Osteoblast (primary cell): ENCODE measurements around the gene AIRE. TPM values are rescaled to one million over a fixed set of nuclear protein-coding genes. Genes with fewer than 3 reads are reported as not detected.

Experiments
- DNase-seq: peaks from one replicate; pipeline ENCODE4 v3.0.0; 2011; ENCODE audit warnings: low spot score, mixed read lengths; ENCODE audit not compliant: insufficient read length; ENCODE audit errors: missing footprints
- H2AFZ ChIP-seq: 2 replicates; pipeline ENCODE4 v1.6.0; 2011; ENCODE audit warnings: mild to moderate bottlenecking, low read length
- H3K27ac ChIP-seq: 2 replicates; pipeline ENCODE4 v1.5.1; 2011; ENCODE audit warnings: mild to moderate bottlenecking, low read depth, low read length, moderate library complexity
- H3K27me3 ChIP-seq: 2 replicates; pipeline ENCODE4 v1.6.0; 2012; ENCODE audit warnings: mild to moderate bottlenecking, control low read depth, inconsistent platforms, low read length, moderate library complexity; ENCODE audit not compliant: insufficient read depth
- H3K36me3 ChIP-seq: 2 replicates; pipeline ENCODE4 v1.5.1; 2011; ENCODE audit warnings: mild to moderate bottlenecking, low read length, control low read depth, moderate library complexity; ENCODE audit not compliant: insufficient read depth
- H3K4me1 ChIP-seq: 2 replicates; pipeline ENCODE4 v1.5.1; 2011; ENCODE audit warnings: mild to moderate bottlenecking, low read length, control low read depth, moderate library complexity; ENCODE audit not compliant: insufficient read depth
- H3K4me2 ChIP-seq: 2 replicates; pipeline ENCODE4 v1.6.0; 2011; ENCODE audit warnings: mild to moderate bottlenecking, low read length; ENCODE audit not compliant: insufficient read depth
- H3K4me3 ChIP-seq: fragments of 200-600 bp; sonication (generic); 3 replicates; pipeline ENCODE4 v1.5.1; 2012; ENCODE audit warnings: mild to moderate bottlenecking, low read length, inconsistent platforms; ENCODE audit not compliant: insufficient read depth
- H3K79me2 ChIP-seq: 2 replicates; pipeline ENCODE4 v1.6.0; 2012; ENCODE audit warnings: mild to moderate bottlenecking, low read length, control low read depth, inconsistent platforms; ENCODE audit not compliant: insufficient read depth
- H3K9me3 ChIP-seq: 2 replicates; pipeline ENCODE4 v1.5.1; 2011; ENCODE audit warnings: low read depth, low read length, control low read depth
- H4K20me1 ChIP-seq: 2 replicates; pipeline ENCODE4 v1.6.0; 2012; ENCODE audit warnings: mild to moderate bottlenecking, low read length, control low read depth; ENCODE audit not compliant: insufficient read depth
- total RNA-seq: library from RNA; depleted of rRNA; stranded (reverse); fragments of >200 nt; gene quantifications from 2 replicates; pipeline ENCODE4 v1.2.3, GENCODE V29; 2012
- TF ChIP-seq, protein P1 (sequence below): IDR thresholded peaks from 2 replicates; pipeline ENCODE4 v1.5.1; 2011; ENCODE audit warnings: mild to moderate bottlenecking, low read depth, low read length, moderate library complexity; ENCODE audit errors: extremely low read depth

Gene AIRE
- total RNA-seq, 1 donor = not detected

DNA sequence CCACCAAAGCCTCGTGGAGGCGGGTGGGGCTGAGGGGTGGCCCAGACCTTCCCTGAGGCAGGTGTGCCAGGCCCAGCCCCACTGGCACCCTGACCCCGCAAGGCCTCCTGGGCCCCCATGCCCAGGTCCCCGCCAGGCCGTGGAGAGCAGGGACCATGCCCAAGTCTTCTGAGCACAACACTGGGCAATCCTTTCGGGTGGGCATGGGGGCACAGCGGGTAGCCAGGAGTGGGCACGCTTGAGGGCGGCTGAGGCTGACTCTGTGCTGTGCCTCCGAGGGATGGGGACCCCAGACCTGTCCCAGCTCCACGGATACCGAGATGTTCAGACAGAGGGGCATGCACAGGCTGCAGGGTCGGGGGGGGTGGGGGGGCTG, 40.6 kb downstream of the AIRE start:
- TF ChIP-seq, protein P1, sequence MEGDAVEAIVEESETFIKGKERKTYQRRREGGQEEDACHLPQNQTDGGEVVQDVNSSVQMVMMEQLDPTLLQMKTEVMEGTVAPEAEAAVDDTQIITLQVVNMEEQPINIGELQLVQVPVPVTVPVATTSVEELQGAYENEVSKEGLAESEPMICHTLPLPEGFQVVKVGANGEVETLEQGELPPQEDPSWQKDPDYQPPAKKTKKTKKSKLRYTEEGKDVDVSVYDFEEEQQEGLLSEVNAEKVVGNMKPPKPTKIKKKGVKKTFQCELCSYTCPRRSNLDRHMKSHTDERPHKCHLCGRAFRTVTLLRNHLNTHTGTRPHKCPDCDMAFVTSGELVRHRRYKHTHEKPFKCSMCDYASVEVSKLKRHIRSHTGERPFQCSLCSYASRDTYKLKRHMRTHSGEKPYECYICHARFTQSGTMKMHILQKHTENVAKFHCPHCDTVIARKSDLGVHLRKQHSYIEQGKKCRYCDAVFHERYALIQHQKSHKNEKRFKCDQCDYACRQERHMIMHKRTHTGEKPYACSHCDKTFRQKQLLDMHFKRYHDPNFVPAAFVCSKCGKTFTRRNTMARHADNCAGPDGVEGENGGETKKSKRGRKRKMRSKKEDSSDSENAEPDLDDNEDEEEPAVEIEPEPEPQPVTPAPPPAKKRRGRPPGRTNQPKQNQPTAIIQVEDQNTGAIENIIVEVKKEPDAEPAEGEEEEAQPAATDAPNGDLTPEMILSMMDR = no peak
- DNase-seq = no peak
- Histone ChIP-seq H3K79me2 (no peaks in the 10 kb centered on the region), H2AFZ (no peak overlapping the region), H4K20me1 (peaks cover 3% of the 10 kb centered on the region), H3K27me3 (no peaks in the 10 kb centered on the region), H3K4me3 (no peak overlapping the region), H3K36me3 (no peaks in the 10 kb centered on the region), H3K4me1 (no peaks in the 10 kb centered on the region), H3K4me2 (no peak overlapping the region), H3K9me3 (no peaks in the 10 kb centered on the region), H3K27ac (no peak overlapping the region)

DNA sequence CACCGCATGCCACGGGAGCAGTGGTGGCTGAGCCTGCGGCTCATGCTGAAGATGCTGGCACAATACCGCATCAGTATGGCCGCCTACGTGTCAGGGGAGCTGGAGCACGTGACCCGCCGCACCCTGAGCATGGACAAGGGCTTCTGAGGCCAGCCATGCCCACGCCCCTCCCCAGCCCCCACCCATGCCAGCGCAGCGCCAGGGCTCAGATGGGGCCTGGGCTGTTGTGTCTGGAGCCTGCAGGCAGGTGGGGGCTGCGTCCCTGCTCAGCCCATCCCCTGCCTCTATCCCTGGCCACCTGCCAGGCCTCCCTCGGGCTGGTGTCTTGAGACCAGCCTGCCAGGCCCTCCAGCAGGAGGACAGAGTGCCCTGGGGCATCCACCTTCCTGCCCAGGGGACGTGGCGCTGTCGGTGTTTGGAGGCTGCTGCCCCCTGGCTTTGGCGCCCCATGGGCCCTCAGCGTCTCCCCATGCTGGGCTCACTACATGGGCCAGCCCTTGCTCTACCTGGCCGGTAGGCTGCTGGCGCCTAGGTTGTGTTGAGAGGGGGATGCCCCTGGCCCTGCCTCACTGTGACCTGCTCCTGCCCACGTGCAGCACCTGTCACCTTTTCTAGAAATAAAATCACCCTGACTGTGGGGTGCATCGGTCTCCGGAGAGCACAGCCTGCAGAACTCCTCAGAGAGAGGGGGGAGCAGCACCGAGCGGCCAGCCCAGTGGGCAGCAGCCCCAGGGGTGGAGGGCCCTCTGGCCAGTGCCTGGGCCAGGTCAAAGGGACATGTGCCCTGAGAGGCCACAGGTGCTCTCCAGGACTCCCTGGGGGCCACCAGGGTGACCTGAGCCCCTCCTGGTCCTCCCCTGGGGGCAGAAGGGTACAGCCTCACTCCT, 41.3 kb downstream of the AIRE start:
- Histone ChIP-seq H4K20me1 (peaks cover 3% of the 10 kb centered on the region), H3K4me2 (no peak overlapping the region), H3K27ac (no peak overlapping the region), H3K9me3 (no peaks in the 10 kb centered on the region), H3K79me2 (no peaks in the 10 kb centered on the region), H3K4me1 (no peaks in the 10 kb centered on the region), H3K4me3 (no peak overlapping the region), H3K36me3 (no peaks in the 10 kb centered on the region), H2AFZ (no peak overlapping the region), H3K27me3 (no peaks in the 10 kb centered on the region)
- no peak for DNase-seq
- TF ChIP-seq, protein P1 = no peak

DNA sequence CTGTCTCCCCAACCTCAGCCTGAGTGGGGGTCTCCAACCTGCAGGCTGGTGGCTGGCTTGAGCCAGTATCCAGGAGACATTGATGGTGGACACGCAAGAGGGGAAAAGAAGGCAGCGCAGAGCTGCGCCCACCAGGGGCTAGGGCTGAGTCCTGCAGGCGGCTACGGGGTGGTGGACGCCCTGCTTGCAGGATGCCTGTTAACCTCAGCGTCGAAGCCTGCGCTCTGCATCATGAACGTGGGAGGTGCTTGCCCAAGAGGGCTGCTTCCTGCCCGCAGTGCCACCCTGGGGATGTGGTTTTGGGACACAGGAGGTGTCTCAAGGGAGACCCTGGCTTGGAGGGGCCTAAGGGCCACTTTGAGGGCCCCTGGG, 41.9 kb downstream of the AIRE start:
- peaks cover 3% of the 10 kb centered on the region for H4K20me1 ChIP-seq
- H3K79me2 ChIP-seq = no peaks in the 10 kb centered on the region
- no peaks in the 10 kb centered on the region for H3K36me3 ChIP-seq
- TF ChIP-seq, protein P1 = no peak
- no peaks in the 10 kb centered on the region for H3K9me3 ChIP-seq
- H3K4me2 ChIP-seq = no peak overlapping the region
- H3K27ac ChIP-seq = no peak overlapping the region
- no peak overlapping the region for H2AFZ ChIP-seq
- no peak for DNase-seq
- H3K27me3 ChIP-seq = no peaks in the 10 kb centered on the region
- H3K4me1 ChIP-seq = no peaks in the 10 kb centered on the region
- H3K4me3 ChIP-seq = no peak overlapping the region

DNA sequence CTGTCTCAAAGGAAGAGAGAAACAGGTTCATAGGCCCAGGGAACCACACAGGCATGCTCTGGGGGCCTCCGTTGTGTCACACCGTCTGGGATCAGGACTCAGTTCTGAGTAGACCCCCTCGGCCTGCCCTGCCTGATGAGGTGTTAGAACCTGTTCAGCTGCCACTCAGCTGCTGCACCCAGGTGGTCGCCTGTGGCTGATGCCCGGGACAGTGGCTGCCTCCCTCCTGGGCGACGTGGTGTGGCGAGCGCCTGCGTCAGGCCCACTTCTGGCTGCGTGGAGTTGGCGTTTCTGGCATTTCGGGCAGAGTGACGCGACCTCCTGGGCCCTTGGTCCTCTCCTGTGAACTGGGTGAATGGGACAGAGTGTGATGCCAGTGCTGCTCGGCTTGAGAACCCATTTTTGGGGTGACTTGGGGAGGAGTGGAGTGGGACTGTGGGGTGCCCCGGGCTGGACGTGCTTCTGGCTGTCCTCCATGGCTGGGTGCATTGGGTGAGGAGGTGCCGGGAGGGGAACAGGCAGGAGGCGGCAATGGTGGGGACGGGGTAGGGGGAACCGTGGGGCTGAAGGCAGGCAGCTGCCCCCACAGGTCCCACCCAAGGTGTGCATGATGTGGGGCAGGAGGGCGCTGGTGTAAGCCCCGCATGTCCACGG, 42.7 kb downstream of the AIRE start:
- H4K20me1 ChIP-seq = peaks cover 3% of the 10 kb centered on the region
- TF ChIP-seq, protein P1 = no peak
- no peak overlapping the region for H2AFZ ChIP-seq
- no peak for DNase-seq
- no peaks in the 10 kb centered on the region for H3K4me1 ChIP-seq
- no peak overlapping the region for H3K4me3 ChIP-seq
- no peaks in the 10 kb centered on the region for H3K27me3 ChIP-seq
- no peak overlapping the region for H3K4me2 ChIP-seq
- H3K27ac ChIP-seq = no peak overlapping the region
- H3K36me3 ChIP-seq = no peaks in the 10 kb centered on the region
- H3K79me2 ChIP-seq = no peaks in the 10 kb centered on the region
- no peaks in the 10 kb centered on the region for H3K9me3 ChIP-seq
